Subcutaneous adipose tissue (tissue), 4 donors: Measurements from ENCODE around the gene BAG5. TPM values are rescaled to one million over a fixed set of nuclear protein-coding genes. Genes with fewer than 3 reads are reported as not detected.

ENCODE experiments used
- CTCF ChIP-seq: fragments of 450-650 bp; IDR thresholded peaks from one replicate; pipeline ENCODE4 v1.5.1; 2016; ENCODE audit warnings: low read depth, mild to moderate bottlenecking, control low read depth, antibody characterized with exemption, moderate library complexity
- total RNA-seq, 4 donors: library from RNA; depleted of rRNA; stranded (reverse); fragments of >200 nt; gene quantifications; one replicate each; pipeline ENCODE4 v1.1.0, GENCODE V29; 2016

The BAG5 gene
- total RNA-seq, 4 donors from 2014 or later: 35.7 to 53.8 (median 46.9) TPM

GRCh38 chr14:103539056-103539825 is 23.2 kb downstream of the BAG5 start:
- TF ChIP-seq CTCF: no peak

DNA sequence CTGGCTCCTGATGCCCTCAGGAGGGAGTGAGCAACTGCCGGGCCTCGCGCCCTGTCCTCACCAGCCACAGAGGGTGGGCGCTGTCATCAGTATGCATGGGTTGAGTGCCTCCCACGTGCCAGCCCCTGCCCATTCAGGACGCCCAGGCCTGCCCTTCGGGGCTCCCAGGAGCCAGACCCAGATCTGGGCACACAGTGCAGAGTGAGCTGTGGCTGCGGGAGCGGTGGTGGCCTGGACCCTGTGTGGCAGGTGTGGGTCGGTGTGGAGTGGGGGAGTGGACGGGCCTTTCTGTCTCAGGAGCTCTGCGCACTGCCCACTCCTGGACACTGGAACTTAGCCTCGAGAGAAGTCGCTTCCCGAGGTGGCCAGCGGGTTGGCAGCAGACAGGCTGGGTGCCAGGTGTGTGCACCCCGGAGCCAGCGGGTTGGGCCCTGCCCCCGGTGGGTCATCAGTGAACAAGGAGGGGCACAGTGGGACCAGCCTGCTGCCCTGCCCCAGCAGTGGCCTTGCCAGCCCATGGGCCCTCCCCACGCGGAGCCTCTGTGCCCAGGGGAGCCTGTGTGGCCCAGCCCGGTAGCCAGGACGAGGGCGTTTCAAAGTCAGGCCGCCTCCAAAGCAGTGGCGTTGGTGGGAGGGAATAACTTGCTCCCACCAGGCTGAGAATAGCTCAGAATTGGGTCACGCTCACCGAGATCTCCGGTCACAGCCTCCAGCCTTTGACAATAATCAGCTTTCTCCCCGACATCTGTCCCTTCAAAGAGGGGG is 24.0 kb downstream of the BAG5 start:
- TF ChIP-seq CTCF: no peak

GRCh38 chr14:103537175-103537990 is 25.1 kb downstream of the BAG5 start:
- TF ChIP-seq CTCF: no peak

- no peak for TF ChIP-seq CTCF
Observed at GRCh38 chr14:103536693-103537092, 25.8 kb downstream of the BAG5 start.

GRCh38 chr14:103535891-103536565 is 26.4 kb downstream of the BAG5 start:
- no peak for TF ChIP-seq CTCF

- TF ChIP-seq CTCF: no peak
Observed at GRCh38 chr14:103535081-103535890, 27.2 kb downstream of the BAG5 start.
